GM12874 (cell line): ENCODE data around the gene AQP2.

Source experiments
- TF ChIP-seq, protein P1 (sequence below): IDR thresholded peaks from 2 replicates; pipeline ENCODE4 v1.5.1; 2011; ENCODE audit warnings: low read depth, mild to moderate bottlenecking, control low read depth, low read length, moderate library complexity; ENCODE audit not compliant: insufficient read depth

The AQP2 gene

DNA sequence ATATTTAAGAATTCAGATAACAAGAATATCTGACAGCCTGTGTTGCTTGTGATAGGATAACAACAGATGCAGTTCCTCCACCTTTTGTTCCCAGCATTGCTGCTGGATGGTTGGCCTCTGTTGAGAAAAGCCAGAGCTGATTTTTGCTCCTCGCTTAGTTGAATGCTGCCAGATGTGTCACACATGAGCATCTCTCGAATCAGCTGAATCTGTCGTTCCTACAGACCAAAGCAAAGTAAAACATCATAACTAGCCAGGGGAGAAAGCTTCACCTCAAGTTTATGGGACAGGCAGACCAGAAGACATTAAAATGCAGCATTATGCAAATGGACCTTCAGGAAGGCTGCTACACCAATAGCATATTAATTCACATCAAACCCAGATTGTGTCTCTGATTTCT, 54.6 kb downstream of the AQP2 start:
- TF ChIP-seq, protein P1, sequence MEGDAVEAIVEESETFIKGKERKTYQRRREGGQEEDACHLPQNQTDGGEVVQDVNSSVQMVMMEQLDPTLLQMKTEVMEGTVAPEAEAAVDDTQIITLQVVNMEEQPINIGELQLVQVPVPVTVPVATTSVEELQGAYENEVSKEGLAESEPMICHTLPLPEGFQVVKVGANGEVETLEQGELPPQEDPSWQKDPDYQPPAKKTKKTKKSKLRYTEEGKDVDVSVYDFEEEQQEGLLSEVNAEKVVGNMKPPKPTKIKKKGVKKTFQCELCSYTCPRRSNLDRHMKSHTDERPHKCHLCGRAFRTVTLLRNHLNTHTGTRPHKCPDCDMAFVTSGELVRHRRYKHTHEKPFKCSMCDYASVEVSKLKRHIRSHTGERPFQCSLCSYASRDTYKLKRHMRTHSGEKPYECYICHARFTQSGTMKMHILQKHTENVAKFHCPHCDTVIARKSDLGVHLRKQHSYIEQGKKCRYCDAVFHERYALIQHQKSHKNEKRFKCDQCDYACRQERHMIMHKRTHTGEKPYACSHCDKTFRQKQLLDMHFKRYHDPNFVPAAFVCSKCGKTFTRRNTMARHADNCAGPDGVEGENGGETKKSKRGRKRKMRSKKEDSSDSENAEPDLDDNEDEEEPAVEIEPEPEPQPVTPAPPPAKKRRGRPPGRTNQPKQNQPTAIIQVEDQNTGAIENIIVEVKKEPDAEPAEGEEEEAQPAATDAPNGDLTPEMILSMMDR = no peak

DNA sequence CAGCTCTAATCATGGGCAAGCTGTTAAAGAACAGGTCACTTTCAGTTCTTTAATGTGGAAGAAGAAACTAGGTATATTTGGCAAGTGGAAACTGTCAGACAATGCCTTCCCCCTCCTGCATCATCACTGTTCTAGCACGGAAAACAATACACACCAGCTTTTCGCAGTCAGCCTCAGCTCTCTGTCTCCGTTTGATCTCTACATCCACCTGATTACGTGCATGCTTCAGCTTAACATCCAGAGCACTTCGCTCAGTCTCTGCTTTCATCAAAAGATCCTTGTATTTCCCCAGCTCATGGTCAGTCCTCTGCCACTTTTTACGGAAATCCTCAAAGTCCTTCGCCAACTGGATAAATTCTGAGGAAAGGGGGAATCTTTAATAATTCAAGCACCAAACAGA, 55.7 kb downstream of the AQP2 start:
- TF ChIP-seq, protein P1 = no peak

DNA sequence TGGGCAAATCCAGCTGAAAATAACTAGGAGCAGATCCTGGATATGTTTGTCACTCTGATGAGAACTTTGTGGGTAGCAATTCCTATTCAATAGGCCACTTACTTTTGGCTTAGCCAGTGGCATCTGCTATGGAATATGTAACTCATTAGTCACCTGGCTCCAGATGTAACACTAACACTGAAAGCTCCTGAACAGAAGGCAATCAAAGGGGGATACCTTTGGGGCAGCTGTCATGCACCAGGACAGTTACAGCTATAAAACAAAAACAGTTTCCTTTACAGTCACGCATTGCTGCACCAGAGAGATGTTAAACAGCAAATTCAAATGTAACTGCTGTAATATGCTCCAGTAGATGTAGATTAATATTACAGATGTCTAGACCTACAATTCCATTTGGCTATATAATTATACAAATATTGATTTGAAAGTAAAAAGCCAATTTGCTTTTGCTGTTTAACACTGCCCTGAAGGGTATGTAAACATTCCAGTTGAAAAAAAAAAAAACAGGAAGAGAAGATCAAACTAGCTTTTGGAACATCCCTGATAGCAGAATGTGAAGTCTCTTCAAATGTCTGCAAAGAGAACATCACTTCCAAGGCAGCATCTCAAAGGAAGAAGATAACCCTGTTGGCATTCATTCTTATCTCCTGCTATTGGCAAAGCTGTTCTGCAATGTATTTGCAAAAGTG, 56.4 kb downstream of the AQP2 start:
- TF ChIP-seq, protein P1 = no peak
